Measurements from ENCODE around the gene ALDH2.
A peak's percentile ranks its signal among the peaks of the same experiment; 100 is the strongest.
"Not testable (repeated sequence)": the region's sequence is repeated elsewhere in the genome, so short reads cannot be mapped to it uniquely, and the experiment has no call there.

The ALDH2 gene

GRCh38 chr12:111826992-111827391 is 60.3 kb downstream of the ALDH2 start:
- DNase-seq (ENCODE audit: low spot score) = no peak

GRCh38 chr12:111827907-111828306 is 61.2 kb downstream of the ALDH2 start:
- no peak for DNase-seq (ENCODE audit: low spot score)

DNA sequence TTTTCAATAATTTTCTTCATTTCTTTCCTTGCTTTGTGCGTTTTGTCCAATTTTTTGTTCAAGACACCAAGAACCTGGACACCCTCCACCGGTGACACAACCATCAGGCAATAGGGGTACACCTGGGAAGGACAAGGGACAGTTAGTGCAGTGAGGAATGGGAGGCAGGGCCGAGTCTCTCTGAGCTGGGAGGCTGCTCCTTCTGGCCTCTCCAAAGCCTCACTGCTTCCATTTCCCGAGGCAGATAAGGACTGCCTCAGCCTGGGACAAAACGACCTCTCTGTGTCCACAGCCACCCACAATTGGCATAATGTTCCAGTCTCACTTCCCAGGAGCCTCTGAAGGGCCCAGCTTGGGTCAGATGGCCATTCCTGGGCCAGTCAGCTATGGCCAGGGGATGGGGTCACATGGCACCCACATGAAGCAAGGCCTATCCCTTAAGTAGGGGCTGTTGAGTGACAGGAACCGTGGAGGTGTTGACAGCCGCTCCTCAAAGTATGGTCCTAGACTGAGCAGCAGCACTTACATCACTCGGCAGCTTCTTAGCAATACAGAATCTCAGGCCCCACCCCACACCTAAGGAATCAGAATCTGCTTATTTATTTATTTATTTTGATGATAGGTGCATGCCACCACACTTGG is 61.7 kb downstream of the ALDH2 start:
- no peak for DNase-seq (ENCODE audit: low spot score)

- DNase-seq (ENCODE audit: low spot score) = not testable (repeated sequence)
Observed at GRCh38 chr12:111829635-111830034, 62.9 kb downstream of the ALDH2 start.

GRCh38 chr12:111834740-111835386 is 68.1 kb downstream of the ALDH2 start:
- not testable (repeated sequence) for DNase-seq (ENCODE audit: low spot score)

DNA sequence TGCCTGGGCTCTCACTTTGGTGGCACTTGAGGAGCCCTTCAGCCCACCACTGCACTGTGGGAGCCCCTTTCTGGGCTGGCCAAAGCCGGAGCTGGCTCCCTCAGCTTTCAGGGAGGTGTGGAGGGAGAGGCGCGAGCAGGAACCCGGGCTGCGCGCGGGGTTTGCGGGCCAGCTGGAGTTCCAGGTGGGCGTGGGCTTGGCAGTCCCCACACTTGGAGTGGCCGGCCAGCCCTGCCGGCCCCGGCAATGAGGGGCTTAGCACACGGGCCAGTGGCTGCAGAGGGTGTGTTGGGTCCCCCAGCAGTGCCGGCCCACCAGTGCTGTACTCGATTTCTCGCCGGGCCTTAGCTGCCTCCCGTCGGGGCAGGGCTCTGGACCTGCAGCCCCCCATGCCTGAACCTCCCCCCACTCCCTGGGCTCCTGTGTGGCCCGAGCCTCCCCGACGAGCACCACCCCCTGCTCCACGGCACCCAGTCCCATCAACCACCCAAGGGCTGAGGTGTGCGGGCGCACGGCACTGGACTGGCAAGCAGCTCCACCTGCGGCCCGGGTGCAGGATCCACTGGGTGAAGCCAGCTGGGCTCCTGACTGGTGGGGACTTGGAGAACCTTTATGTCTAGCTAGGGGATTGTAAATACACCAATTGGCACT is 68.9 kb downstream of the ALDH2 start:
- DNase-seq (ENCODE audit: low spot score) = not testable (repeated sequence)

DNA sequence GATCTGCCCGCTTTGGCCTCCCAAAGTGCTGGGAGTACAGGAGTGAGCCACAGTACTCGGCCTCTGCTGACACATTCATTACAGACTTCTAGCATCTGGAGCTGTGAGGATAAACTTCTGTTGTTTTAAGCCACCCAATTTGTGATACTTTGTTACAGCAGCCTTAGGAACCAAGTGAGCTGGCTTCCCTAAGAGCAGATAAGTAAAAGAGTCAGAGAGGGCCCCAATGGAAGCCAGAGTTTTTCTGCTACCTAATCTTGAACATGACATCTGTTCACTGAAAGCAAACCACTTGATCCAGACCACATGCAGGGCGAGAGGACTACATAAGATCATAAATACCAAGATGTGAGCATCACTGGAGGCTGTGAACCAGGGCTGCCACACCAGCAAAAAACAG is 71.6 kb downstream of the ALDH2 start:
- no peak for DNase-seq (ENCODE audit: low spot score)

DNA sequence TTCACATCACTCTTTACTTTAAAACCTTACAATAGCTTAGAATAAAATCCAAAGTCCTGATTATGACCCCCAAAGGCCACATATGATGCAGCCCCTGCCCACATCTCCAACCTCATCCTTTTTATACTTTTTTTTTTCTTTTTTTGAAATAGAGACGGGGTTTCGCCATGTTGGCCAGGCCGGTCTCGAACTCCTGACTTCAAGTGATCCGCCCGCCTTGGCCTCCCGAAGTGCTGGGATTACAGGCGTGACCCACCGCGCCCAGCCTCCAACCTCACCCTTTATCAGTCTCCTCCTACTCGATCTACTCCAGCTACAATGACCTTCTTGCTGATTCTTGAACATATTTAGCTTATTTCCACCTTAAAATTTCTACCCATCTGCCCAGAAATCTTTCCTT is 74.1 kb downstream of the ALDH2 start:
- peak; percentile 21 for DNase-seq (ENCODE audit: low spot score)

DNA sequence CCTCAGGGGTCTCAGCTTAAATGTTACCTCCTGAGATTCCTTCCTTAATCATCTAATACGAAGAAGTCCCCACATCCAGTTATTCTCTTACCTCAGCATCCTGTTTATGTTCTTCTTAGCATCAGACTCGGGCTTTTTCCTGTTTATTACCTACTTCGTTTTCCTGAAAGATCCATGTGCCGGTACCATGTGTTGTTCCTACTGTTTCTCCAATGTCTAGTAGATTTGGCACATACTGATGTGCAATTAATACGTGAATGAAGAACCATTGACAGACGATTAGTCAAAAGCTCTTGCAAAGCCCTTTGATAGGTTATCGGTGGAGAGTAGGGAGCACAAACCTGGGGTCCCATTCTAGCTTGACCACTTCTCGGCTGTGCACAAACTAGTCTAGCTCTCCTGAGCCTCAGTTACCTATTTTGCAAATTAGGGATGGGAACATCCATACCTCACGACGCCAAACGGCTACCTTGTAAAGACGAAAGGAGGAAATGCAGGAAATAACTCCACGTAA is 74.6 kb downstream of the ALDH2 start:
- peak; percentile 27 for DNase-seq (ENCODE audit: low spot score)

- DNase-seq (ENCODE audit: low spot score) = peak; percentile 99
Observed at GRCh38 chr12:111841750-111842555, 75.2 kb downstream of the ALDH2 start, which contains the start of gene MAPKAPK5. Gene MAPKAPK5 (plus strand): TSS chr12:111842228. CDS start chr12:111842734, 506 bp downstream.

DNA sequence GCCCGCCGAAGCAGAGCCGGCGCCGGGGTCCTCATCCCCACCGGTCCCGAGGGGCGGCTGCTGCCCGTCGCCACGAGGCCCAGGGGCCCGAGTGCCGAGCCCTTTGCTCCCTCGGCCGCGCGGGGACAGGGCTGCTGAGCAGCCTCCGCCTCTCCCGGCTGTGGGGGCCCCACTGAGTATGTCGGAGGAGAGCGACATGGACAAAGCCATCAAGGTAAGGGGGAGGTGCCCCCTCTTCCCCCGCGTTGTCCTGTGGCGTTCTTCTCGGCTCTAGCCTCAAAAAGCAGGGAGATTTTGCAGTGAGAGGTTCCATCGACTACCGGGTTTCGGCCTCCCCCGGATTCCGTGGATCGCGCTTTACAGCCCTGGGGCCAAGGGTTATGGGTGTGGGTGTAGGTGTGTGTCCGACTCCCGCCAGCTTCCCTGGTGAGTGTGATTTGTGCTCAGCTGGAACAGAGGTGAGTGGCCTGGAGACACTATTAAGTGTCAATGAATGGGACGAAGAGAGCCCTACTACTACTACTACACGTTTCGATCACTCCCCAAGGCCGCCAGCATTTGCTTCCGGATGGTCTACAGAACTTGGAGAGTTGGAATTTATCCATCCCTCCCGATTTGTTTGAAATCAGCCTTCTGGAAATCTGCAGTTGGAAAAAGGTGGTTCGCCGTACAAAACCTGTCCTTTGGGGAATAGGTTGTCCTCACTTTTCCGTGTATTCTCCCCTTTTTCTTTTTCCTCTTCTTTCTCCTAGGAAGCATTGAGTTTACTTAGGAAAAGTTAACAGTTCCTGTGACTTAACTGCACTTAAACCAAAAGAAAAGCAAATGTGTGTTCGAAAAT is 76.0 kb downstream of the ALDH2 start:
- peak; percentile 18 for DNase-seq (ENCODE audit: low spot score)

DNA sequence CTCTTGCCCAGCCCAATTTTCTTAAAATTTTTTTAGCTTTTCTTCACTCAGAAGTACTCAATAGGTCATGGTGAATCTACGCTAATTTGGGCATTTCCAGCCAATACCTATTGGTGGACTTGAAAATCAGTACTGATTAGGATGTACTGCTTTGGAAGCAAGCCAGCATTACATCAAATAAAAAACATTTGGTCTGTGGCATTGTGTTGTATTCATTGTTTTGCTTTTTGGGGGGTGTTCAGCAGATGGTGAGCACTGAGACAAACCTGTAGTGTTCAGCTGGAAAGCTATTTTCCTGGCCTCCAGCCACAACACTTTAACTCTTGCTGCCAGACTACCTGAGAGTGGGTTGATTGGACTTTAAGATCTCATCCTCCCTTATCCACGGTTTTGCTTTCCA is 79.3 kb downstream of the ALDH2 start:
- DNase-seq (ENCODE audit: low spot score) = no peak

DNA sequence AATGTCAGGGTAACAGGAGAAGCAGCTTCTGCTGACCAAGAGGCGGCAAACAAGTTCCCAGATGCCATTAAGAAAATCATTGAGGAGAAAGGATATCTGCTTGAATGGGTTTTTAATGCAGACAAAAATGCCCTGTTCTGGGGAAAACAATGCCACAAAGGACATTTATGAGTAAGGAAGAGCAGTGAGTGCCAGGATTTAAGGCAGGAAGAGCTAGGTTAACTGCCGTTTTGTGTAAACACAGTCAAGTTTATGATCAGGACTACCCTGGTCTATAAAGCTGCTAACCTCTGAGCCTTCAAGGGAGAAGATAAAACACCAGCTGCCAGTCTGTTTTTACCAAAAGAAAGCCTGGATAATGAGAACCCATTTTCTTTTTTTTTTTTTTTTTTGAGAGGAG is 83.8 kb downstream of the ALDH2 start:
- DNase-seq (ENCODE audit: low spot score) = no peak

GRCh38 chr12:111858186-111858585 is 91.5 kb downstream of the ALDH2 start:
- no peak for DNase-seq (ENCODE audit: low spot score)

DNA sequence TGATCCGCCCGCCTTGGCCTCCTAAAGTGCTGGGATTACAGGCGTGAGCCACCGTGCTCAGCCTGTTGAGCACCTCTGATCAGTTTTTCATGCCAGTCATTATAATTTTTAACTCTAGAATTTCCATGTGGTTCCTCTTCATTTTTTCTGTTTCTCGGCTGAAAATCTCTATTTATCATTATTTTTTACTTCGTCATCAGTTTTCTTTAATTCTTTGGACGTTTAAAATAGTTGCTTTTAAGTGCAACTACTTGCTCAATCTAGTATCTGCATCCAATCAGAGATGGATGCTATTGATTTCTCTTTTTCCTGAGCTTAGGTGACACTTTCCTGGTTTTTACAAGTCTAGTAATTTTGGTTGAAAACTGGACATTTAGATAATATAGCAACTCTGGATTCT is 92.0 kb downstream of the ALDH2 start:
- DNase-seq (ENCODE audit: low spot score) = no peak

DNA sequence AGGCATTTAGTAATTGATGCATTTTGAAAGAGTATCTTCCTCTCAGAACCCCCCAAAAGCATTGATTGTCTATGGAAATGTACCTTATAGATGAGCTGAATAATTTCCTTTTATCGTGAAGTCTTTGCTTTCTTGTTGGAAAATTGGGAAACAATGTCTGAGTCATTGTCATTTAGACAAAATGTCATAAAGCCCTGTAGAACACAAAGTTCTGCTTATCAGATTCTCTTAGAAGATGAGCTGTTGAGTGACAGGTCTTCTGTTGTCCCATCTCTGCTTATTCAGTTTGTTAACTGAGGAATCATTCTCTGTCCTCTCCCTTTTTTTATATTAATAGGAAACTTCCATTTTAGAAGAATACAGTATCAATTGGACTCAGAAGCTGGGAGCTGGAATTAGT is 98.2 kb downstream of the ALDH2 start:
- no peak for DNase-seq (ENCODE audit: low spot score)

Measured in COLO829 (cell line).